ENCODE data around the gene EPHB3.

Gene EPHB3

GRCh38 chr3:184626923-184627322, 65.3 kb downstream of the EPHB3 start:
- DNase-seq (ENCODE audit: low read depth), result no peak

- no peak for DNase-seq (ENCODE audit: low read depth)
These were observed 68.1 kb downstream of the EPHB3 start for GRCh38 chr3:184629555-184630160.

GRCh38 chr3:184630861-184631471, 69.4 kb downstream of the EPHB3 start:
- no peak for DNase-seq (ENCODE audit: low read depth)

- DNase-seq (ENCODE audit: low read depth), result no peak
These were observed 69.9 kb downstream of the EPHB3 start for GRCh38 chr3:184631472-184631861.

All from amniotic epithelial cell (primary cell).